Activated T-cell treated with anti-CD3 and anti-CD28 coated beads, Interleukin-2, amount 50 U/mL, for 72 hours (primary cell): ENCODE data around the gene PSMD13. TPM values are rescaled to one million over a fixed set of nuclear protein-coding genes. Genes with fewer than 3 reads are reported as not detected.

Experiments
- ATAC-seq, 2 donors: fragments of 150-1000 bp; cut with Tn5 transposase; replicated peaks in 1 of 2; 2 replicates each; pipeline ENCODE4 v1.10.0; 2021; ENCODE audit warnings: moderate library complexity in 2 of 2, mild to moderate bottlenecking in 1 of 2
- DNase-seq, 2 donors: peaks; one replicate each; pipeline ENCODE4 v3.0.0; 2021 to 2022; ENCODE audit warnings: mixed read lengths in 1 of 2
- H3K27ac Mint-ChIP-seq: one replicate; pipeline ENCODE4 v1.8.0; 2022; ENCODE audit warnings: mild to moderate bottlenecking, moderate library complexity, mixed read lengths
- H3K27me3 Mint-ChIP-seq: one replicate; pipeline ENCODE4 v1.8.0; 2022; ENCODE audit warnings: low read depth, mixed read lengths
- H3K36me3 Mint-ChIP-seq, 2 donors: one replicate each; pipeline ENCODE4 v1.8.0; 2022; ENCODE audit warnings: mixed read lengths in 2 of 2, mild to moderate bottlenecking in 1 of 2; ENCODE audit not compliant: insufficient read depth in 2 of 2
- H3K4me1 Mint-ChIP-seq: one replicate; pipeline ENCODE4 v1.8.0; 2022; ENCODE audit warnings: low read depth, mixed read lengths
- H3K4me3 Mint-ChIP-seq, 2 donors: one replicate each; pipeline ENCODE4 v1.8.0; 2022; ENCODE audit warnings: mild to moderate bottlenecking in 2 of 2, mixed read lengths in 2 of 2, moderate library complexity in 2 of 2
- H3K9me3 Mint-ChIP-seq, 2 donors: one replicate each; pipeline ENCODE4 v1.8.0; 2022; ENCODE audit warnings: mixed read lengths in 2 of 2
- total RNA-seq, 2 donors: library from RNA; stranded (reverse); gene quantifications; one replicate each; pipeline ENCODE4 v1.2.3, GENCODE V29; 2022

Gene PSMD13
- total RNA-seq, 2 donors from 2014 or later, result 133 to 174 TPM

GRCh38 chr11:199782-200181 lies 37.0 kb upstream of the PSMD13 start:
- H3K27ac Mint-ChIP-seq, result no peak overlapping the region
- no peak for DNase-seq

DNA sequence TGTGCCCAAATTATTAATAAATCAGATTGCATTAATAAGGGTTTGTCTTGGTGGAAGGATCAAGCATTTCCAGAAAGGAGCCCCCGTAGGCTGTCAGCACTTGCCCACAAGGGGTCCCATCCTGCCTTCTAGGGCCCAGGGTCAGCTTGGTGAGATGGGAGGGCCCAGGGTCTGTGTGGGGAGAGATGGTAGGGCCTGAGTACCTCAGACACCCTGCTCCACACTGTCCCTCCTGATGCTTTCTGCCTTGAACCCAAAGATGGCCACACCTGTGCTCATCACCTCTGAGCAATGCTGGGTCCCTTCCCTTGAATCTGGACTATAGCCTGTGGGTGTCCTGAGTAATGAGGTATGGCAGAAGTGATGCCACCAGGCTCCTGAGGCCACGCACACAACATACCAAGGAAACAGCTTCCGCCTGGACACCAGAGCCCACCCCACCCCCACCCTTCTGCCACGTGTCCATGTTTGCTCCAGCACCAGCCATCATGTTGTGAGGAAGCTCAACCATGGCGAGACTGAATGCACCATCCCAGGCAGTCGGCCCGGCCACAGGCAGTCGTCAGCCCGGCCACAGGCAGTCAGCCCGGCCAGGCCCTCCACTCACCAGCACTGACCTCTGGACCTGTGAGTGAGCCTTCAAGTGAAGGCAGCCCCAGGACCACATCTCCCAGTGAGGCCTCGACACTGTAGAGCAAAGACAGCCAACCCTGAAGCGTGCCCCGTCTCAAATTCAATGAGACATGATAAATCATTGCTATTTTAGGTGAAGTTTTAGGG lies 36.4 kb upstream of the PSMD13 start:
- Mint-ChIP-seq H3K36me3 (peaks cover 2% of the 10 kb centered on the region in 2 donors), H3K4me1 (peaks cover 32% of the 10 kb centered on the region), H3K4me3 (no peak overlapping the region), H3K27ac (no peak overlapping the region), H3K27me3 (no peaks in the 10 kb centered on the region), H3K9me3 (no peaks in the 10 kb centered on the region)
- DNase-seq (no peak), ATAC-seq (no peak)

More at GRCh38 chr11:199782-200181, 37.0 kb upstream of the PSMD13 start:
- Mint-ChIP-seq H3K36me3 (peaks cover 2% of the 10 kb centered on the region in 2 donors), H3K4me1 (peaks cover 32% of the 10 kb centered on the region), H3K4me3 (no peak overlapping the region), H3K9me3 (no peaks in the 10 kb centered on the region), H3K27me3 (no peaks in the 10 kb centered on the region)
- no peak for ATAC-seq

DNA sequence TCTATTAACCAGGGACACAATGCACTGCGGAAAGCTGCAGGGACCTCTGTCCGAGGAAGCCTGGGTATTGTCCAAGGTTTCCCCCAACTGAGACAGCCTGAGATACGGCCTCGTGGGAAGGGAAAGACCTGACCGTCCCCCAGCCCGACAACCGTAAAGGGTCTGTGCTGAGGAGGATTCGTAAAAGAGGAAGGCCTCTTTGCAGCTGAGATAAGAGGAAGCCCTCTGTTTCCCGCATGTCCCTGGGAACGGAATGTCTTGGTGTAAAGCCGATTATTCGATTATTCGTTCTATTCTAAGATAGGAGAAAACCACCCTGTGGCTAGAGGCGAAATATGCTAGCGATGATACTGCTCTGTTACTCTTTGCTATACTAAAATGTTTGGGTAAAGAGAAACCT lies 34.8 kb upstream of the PSMD13 start:
- H3K27ac Mint-ChIP-seq, result peak overlapping the region; percentile 80
- peaks cover 43% of the 10 kb centered on the region for H3K4me1 Mint-ChIP-seq
- peaks cover 3% of the 10 kb centered on the region in 2 donors for H3K36me3 Mint-ChIP-seq
- no peaks in the 10 kb centered on the region for H3K9me3 Mint-ChIP-seq
- peak overlapping the region; percentile 64 to 72 for H3K4me3 Mint-ChIP-seq
- H3K27me3 Mint-ChIP-seq, result no peaks in the 10 kb centered on the region
- no peak for ATAC-seq
- DNase-seq, result no peak

GRCh38 chr11:202490-202889 lies 34.3 kb upstream of the PSMD13 start:
- Mint-ChIP-seq H3K4me3 (peak overlapping the region; percentile 64 to 72), H3K9me3 (no peaks in the 10 kb centered on the region), H3K36me3 (peaks cover 3 to 6% of the 10 kb centered on the region in 2 donors), H3K27ac (peak overlapping the region; percentile 80), H3K4me1 (peaks cover 43% of the 10 kb centered on the region), H3K27me3 (no peaks in the 10 kb centered on the region)
- DNase-seq (no peak), ATAC-seq (no peak)

DNA sequence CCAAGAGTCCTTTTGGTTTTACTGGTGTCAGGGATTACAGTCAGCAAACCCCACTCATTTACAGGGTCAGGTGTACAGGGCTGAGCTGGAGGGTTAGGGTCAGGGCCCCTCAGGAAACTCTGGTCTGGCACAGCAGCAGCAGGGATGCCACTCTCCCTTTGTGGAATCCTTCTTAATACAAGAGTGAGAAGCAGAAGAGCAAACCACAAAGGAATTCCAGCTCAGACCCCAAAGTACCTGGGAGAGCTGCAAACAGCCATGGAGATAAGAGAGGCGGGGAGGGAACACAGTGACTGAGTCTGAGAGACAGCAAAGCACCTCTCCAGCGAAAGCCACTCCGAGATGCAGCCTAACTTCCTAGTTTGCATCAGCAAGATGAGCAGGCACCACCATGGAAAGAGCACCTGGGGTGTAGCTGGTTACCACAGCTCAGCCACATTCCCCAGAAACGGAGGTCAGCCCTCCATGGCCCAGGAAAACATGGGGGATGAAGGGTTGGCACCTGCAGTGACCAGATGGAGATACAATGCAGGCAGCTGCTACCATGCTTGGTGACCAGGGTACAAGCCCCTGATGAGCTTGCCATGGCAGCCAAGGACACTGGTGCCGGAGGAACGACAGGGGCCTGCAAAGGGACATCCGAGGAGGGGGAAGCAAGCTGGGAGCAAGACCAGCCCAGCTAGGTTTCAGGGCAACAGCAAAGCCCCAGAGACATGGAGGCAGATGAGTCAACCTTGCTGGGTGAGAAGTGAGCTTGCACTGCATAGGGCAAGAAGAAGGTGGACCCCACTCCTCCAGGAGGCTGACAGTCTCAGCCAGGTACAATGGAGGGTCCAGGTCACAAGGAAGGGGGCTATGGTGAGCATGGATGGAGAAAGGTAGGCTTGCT lies 33.5 kb upstream of the PSMD13 start:
- Mint-ChIP-seq H3K4me1 (peaks cover 43% of the 10 kb centered on the region), H3K4me3 (peak overlapping the region; percentile 64 to 72), H3K27me3 (no peaks in the 10 kb centered on the region), H3K9me3 (no peaks in the 10 kb centered on the region), H3K27ac (peak overlapping the region; percentile 80), H3K36me3 (peaks cover 8 to 9% of the 10 kb centered on the region in 2 donors)
- ATAC-seq (no peak), DNase-seq (no peak)

DNA sequence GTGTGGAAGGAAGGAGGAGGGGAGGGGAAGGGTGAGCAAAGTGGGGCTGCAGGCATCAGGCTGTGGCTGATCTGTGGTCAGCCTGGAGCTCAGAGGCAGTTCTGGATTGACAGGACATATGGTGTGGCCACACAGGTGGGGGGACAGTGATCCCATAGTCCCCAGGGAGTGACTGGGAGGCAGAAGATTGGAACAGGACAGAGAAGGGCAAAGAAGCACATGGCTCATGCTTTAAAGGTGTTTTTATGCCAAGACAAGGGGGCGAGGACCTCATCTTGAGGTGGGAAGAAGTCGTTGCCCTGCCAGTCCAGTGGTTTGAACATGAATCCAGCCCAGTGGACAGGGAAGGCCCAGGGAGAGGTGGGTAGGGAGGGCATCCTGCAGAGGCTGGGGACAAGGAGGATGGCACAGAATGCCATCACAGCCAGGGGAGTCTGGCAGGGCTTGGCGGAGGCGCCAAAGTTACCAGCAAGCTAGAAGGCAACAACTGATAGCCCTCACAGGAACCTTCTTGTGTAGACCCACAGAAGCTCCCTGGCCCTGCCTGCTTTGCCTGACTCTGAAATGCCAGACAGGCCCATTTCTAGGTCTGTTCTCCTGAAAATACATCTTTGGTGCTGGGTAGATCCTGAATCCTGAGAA lies 32.7 kb upstream of the PSMD13 start:
- no peak for DNase-seq
- no peaks in the 10 kb centered on the region for H3K9me3 Mint-ChIP-seq
- H3K36me3 Mint-ChIP-seq, result peaks cover 9 to 11% of the 10 kb centered on the region in 2 donors
- no peaks in the 10 kb centered on the region for H3K27me3 Mint-ChIP-seq
- peak overlapping the region; percentile 22 for H3K27ac Mint-ChIP-seq
- ATAC-seq, result no peak
- no peak overlapping the region for H3K4me3 Mint-ChIP-seq
- H3K4me1 Mint-ChIP-seq, result peaks cover 43% of the 10 kb centered on the region

DNA sequence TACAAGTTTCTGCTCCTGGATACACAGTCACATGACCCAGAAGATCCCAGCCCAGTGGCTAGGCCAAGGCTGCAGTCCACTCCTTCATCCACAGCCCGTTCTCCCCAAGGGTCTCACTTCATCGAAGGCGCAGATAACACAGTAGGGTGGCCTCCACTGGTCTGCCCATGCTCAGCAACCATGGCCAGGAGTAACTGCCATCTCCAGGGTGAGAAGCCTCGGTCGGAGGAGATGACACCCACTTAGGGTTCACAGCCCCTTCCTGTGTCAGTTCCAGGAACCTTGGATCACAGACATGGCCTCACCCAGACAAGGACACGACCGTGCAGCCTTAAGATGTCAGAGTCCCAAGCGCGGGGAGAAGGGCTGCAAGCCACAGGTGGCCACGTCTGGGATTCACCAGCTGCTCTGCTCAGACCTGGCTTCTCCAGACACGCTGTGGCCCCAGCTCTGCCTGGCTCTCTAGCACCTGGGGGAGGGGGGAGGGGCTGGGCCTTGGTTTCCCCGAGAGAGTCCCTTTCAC lies 32.1 kb upstream of the PSMD13 start:
- Mint-ChIP-seq H3K4me1 (peaks cover 46% of the 10 kb centered on the region), H3K27ac (peak overlapping the region; percentile 22), H3K27me3 (no peaks in the 10 kb centered on the region)

GRCh38 chr11:205221-206001 lies 31.4 kb upstream of the PSMD13 start:
- no peaks in the 10 kb centered on the region for H3K9me3 Mint-ChIP-seq
- peak overlapping the region; percentile 96 for H3K4me3 Mint-ChIP-seq
- ATAC-seq (no peak), DNase-seq (no peak)
- peaks cover 9 to 13% of the 10 kb centered on the region in 2 donors for H3K36me3 Mint-ChIP-seq
- H3K27me3 Mint-ChIP-seq, result no peaks in the 10 kb centered on the region
- H3K27ac Mint-ChIP-seq, result peak overlapping the region; percentile 22
- peaks cover 53% of the 10 kb centered on the region for H3K4me1 Mint-ChIP-seq

More for the DNA sequence above, 32.1 kb upstream of the PSMD13 start:
- H3K36me3 Mint-ChIP-seq, result peaks cover 9 to 11% of the 10 kb centered on the region in 2 donors
- no peak overlapping the region for H3K4me3 Mint-ChIP-seq
- H3K9me3 Mint-ChIP-seq, result no peaks in the 10 kb centered on the region
- ATAC-seq, result no peak
- no peak for DNase-seq

GRCh38 chr11:206002-206384 lies 30.8 kb upstream of the PSMD13 start:
- Mint-ChIP-seq H3K36me3 (peaks cover 9 to 13% of the 10 kb centered on the region in 2 donors), H3K27ac (peak overlapping the region; percentile 77), H3K27me3 (no peaks in the 10 kb centered on the region), H3K4me3 (peak overlapping the region; percentile 96), H3K4me1 (peaks cover 57% of the 10 kb centered on the region), H3K9me3 (no peaks in the 10 kb centered on the region)
- ATAC-seq (no peak), DNase-seq (no peak)

- peak overlapping the region; percentile 99 for H3K27ac Mint-ChIP-seq
- no peak for ATAC-seq
- H3K27me3 Mint-ChIP-seq, result no peaks in the 10 kb centered on the region
- peaks cover 10 to 13% of the 10 kb centered on the region in 2 donors for H3K36me3 Mint-ChIP-seq
- H3K4me1 Mint-ChIP-seq, result peaks cover 55% of the 10 kb centered on the region
- peak overlapping the region; percentile 96 for H3K4me3 Mint-ChIP-seq
- peak in 1 of 2 donors; percentile 22 for DNase-seq
- no peaks in the 10 kb centered on the region for H3K9me3 Mint-ChIP-seq
Observed at GRCh38 chr11:206526-207207, 30.1 kb upstream of the PSMD13 start.

DNA sequence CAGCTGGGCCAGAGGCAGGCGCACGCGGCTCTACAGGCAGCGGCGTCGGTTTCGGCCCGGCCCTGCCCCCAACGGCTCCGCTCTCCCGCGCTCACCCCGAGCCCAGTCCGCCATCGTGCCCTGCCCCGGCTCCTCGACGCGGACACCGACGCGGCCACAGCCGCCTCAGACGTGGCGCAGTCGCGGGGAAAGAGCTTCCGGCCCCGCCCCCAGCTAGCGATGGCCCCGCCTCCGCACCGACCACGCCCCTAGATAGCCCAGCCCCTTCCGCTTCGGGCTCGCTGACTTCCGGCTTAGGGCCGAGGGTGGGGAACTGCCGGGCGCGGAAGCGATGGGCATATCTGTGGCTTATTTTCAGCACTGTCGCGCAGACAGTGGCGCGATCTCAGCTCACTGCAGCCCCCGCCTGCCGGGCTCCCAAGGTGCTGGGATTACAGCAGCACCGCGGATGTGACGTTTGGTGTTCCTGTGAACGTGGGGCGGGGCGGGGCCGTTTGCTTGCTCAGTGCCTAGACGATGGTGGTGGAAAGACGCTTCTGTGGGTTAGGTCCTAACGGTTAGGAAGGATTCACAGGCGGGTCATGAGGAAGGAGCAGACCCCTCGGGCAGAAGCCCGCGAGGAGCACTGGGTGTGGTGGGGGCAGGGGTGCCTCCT lies 29.4 kb upstream of the PSMD13 start, which contains the start of the genes BET1L and RIC8A:
TSS of gene BET1L (minus strand) at position 192 of the 655 bp plus-strand sequence. CDS start at position 114, 78 bp downstream.
TSS of gene RIC8A (plus strand) at position 501 of the 655 bp plus-strand sequence. CDS start 1,147 bp downstream, outside the sequence.
- H3K36me3 Mint-ChIP-seq, result peaks cover 10 to 13% of the 10 kb centered on the region in 2 donors
- H3K4me3 Mint-ChIP-seq, result peak within 1 kb of the TSS; percentile 96
- DNase-seq (peak; percentile 98 to 99), ATAC-seq (peak; percentile 84)
- no peaks in the 10 kb centered on the region for H3K27me3 Mint-ChIP-seq
- H3K27ac Mint-ChIP-seq, result peak within 1 kb of the TSS; percentile 99
- peaks cover 48% of the 10 kb centered on the region for H3K4me1 Mint-ChIP-seq
- H3K9me3 Mint-ChIP-seq, result no peaks in the 10 kb centered on the region
